HepG2 (cell line): ENCODE data around the gene HAGH. TPM values are rescaled to one million over a fixed set of nuclear protein-coding genes. Genes with fewer than 3 reads are reported as not detected.
A peak's percentile ranks its signal among the peaks of the same experiment; 100 is the strongest.

Experiments
- BORCS8-MEF2B ChIP-seq: sonication (generic); formaldehyde crosslinking; IDR thresholded peaks from 2 replicates; pipeline ENCODE4 v1.8.0; 2022; ENCODE audit warnings: mild to moderate bottlenecking, missing genetic modification reagents
- DPF2 ChIP-seq: sonication (generic); formaldehyde crosslinking; IDR thresholded peaks from 2 replicates; pipeline ENCODE4 v1.4.0; 2020; ENCODE audit warnings: mild to moderate bottlenecking, low read depth, missing genetic modification reagents, borderline replicate concordance
- ERF ChIP-seq: IDR thresholded peaks from 2 replicates; pipeline ENCODE4 v1.6.1; 2018; ENCODE audit warnings: missing biosample characterization, missing genetic modification reagents
- FOSL2 ChIP-seq: sonication (generic); formaldehyde crosslinking; IDR thresholded peaks from 2 replicates; pipeline ENCODE4 v1.4.0; 2020; ENCODE audit warnings: missing genetic modification reagents
- GATAD2A ChIP-seq: IDR thresholded peaks from 2 replicates; pipeline ENCODE4 v1.6.1; 2016
- MAZ ChIP-seq, 2 experiments: sonication (generic) in 1 of 2; formaldehyde crosslinking in 1 of 2; IDR thresholded peaks; 2 replicates each; pipeline versions ENCODE4 v1.5.0 to v1.6.1; 2012 to 2020; ENCODE audit warnings: low read depth in 2 of 2, mild to moderate bottlenecking in 2 of 2, borderline replicate concordance in 1 of 2, improper control_type of control experiment in 1 of 2, low read length in 1 of 2, missing genetic modification reagents in 1 of 2, moderate library complexity in 1 of 2
- NFRKB ChIP-seq: fragments of 450-650 bp; IDR thresholded peaks from 2 replicates; pipeline ENCODE4 v1.6.1; 2017
- PHF20 ChIP-seq: sonication (generic); formaldehyde crosslinking; IDR thresholded peaks from 2 replicates; pipeline ENCODE4 v1.5.0; 2020; ENCODE audit warnings: mild to moderate bottlenecking, missing genetic modification reagents
- PTBP1 ChIP-seq: fragments of 200-400 bp; formaldehyde crosslinking; IDR thresholded peaks from 2 replicates; pipeline ENCODE4 v1.6.1; 2018; ENCODE audit warnings: low read length, low read depth; ENCODE audit not compliant: poor library complexity, severe bottlenecking
- SIX4 ChIP-seq: sonication (generic); formaldehyde crosslinking; IDR thresholded peaks from 2 replicates; pipeline ENCODE4 v1.4.0; 2020; ENCODE audit warnings: missing genetic modification reagents
- SMAD1 ChIP-seq: sonication (generic); formaldehyde crosslinking; IDR thresholded peaks from 2 replicates; pipeline ENCODE4 v1.4.0; 2020; ENCODE audit warnings: missing genetic modification reagents, low read depth, mild to moderate bottlenecking, borderline replicate concordance
- SMARCC2 ChIP-seq: fragments of 450-650 bp; IDR thresholded peaks from 2 replicates; pipeline ENCODE4 v1.6.1; 2017; ENCODE audit warnings: antibody characterized with exemption, mild to moderate bottlenecking
- SPEN ChIP-seq: sonication (generic); formaldehyde crosslinking; IDR thresholded peaks from 2 replicates; pipeline ENCODE4 v1.5.1; 2020; ENCODE audit warnings: low read depth, mild to moderate bottlenecking, missing genetic modification reagents
- TEAD2 ChIP-seq: sonication (generic); formaldehyde crosslinking; IDR thresholded peaks from 2 replicates; pipeline ENCODE4 v1.9.0; 2021; ENCODE audit warnings: missing genetic modification reagents
- ZNF546 ChIP-seq: sonication (generic); formaldehyde crosslinking; conservative IDR thresholded peaks from 2 replicates; pipeline ENCODE4 v1.8.1; 2023; ENCODE audit warnings: mild to moderate bottlenecking, missing genetic modification reagents
- ZNF766 ChIP-seq: sonication (generic); formaldehyde crosslinking; IDR thresholded peaks from 2 replicates; pipeline ENCODE4 v1.5.0; 2020; ENCODE audit warnings: missing genetic modification reagents, borderline replicate concordance
- ZNF83 ChIP-seq: sonication (generic); formaldehyde crosslinking; IDR thresholded peaks from 2 replicates; pipeline ENCODE4 v1.4.0; 2020; ENCODE audit warnings: missing genetic modification reagents, mild to moderate bottlenecking, borderline replicate concordance
- polyA plus RNA-seq, 8 experiments: library from polyadenylated mRNA; depleted of rRNA in 3 of 8; stranded (reverse) in 7 of 8; unstranded in 1 of 8; fragments of >200 nt; fragmentation: Illumina TruSeq in 4 of 8; extraction: Trizol in 4 of 8; gene quantifications; 2 replicates each; pipeline versions ENCODE4 v1.2.1 to v1.2.3, GENCODE V29; 2011 to 2016; ENCODE audit warnings: low read depth in 4 of 8, missing spikeins in 1 of 8, mixed read lengths in 1 of 8; ENCODE audit not compliant: insufficient read depth in 1 of 8
- total RNA-seq, 5 experiments: library from RNA; depleted of rRNA; stranded (reverse); fragments of >200 nt; fragmentation: Illumina TruSeq; extraction: Trizol; gene quantifications; 2 replicates each; pipeline ENCODE4 v1.2.3, GENCODE V29; 2016; ENCODE audit warnings: low read depth in 1 of 5
- TF ChIP-seq, protein P1 (sequence below): IDR thresholded peaks from 2 replicates; pipeline ENCODE4 v1.6.1; 2016; ENCODE audit warnings: mild to moderate bottlenecking
- TF ChIP-seq, protein P2 (sequence below): IDR thresholded peaks from 2 replicates; pipeline ENCODE4 v1.6.1; 2016
- TF ChIP-seq, protein P3 (sequence below): sonication (generic); formaldehyde crosslinking; IDR thresholded peaks from 2 replicates; pipeline ENCODE4 v1.5.0; 2020; ENCODE audit warnings: missing genetic modification reagents, mild to moderate bottlenecking, borderline replicate concordance
- TF ChIP-seq, protein P4 (sequence below): IDR thresholded peaks from 2 replicates; pipeline ENCODE4 v1.6.1; 2016; ENCODE audit warnings: low read depth, borderline replicate concordance
- TF ChIP-seq, protein P5 (sequence below): sonication (generic); formaldehyde crosslinking; IDR thresholded peaks from 2 replicates; pipeline ENCODE4 v1.8.0; 2022; ENCODE audit warnings: mild to moderate bottlenecking, missing genetic modification reagents
- TF ChIP-seq, protein P6 (sequence below): sonication (generic); formaldehyde crosslinking; conservative IDR thresholded peaks from 2 replicates; pipeline ENCODE4 v1.5.0; 2020; ENCODE audit warnings: missing genetic modification reagents

Gene HAGH
- total and polyA plus RNA-seq, 2 of the 13 experiments (the other 11 are each of a cell fraction or from before 2014, with no cell fraction given), result 70.4 to 95.4 TPM

DNA sequence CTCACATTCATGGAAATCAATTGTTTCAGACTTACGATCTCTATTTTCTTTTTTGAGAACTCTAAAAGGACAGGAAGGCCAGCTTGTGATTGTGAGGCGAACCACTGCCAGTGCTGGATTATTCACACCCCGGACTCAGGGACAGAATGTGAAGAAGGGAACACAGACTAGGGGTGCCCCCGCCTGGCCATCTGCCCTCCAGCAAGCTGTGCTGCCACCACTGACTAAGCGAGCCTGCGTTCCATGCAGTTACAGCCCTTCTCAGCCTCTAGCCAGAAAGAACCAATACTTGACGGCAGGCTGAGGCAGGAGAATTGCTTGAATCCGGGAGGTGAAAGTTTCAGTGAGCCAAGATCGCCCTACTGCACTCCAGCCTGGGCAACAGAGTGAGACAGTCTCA is 2.8 kb downstream of the HAGH start (continued):
- 0 out of 2 replicates have a peak, but pooled peaks have one; percentile 36 for TF ChIP-seq GATAD2A
- TF ChIP-seq SPEN (CRISPR knock-in tag), result 0 out of 2 replicates have a peak, but pooled peaks have one; percentile 20
- peak; percentile 43; the same call in 1 of the 2 replicates for TF ChIP-seq FOSL2 (CRISPR knock-in tag)
- TF ChIP-seq SMARCC2, result no peak
- no peak for TF ChIP-seq MAZ (IDR thresholded peaks at IDR 0.05; ENCODE audit: borderline replicate concordance, low read depth, low read length)
- TF ChIP-seq MAZ (CRISPR knock-in tag; IDR thresholded peaks at IDR 0.05; ENCODE audit: low read depth), result 0 out of 2 replicates have a peak, but pooled peaks have one; percentile 38
- TF ChIP-seq, protein P1, sequence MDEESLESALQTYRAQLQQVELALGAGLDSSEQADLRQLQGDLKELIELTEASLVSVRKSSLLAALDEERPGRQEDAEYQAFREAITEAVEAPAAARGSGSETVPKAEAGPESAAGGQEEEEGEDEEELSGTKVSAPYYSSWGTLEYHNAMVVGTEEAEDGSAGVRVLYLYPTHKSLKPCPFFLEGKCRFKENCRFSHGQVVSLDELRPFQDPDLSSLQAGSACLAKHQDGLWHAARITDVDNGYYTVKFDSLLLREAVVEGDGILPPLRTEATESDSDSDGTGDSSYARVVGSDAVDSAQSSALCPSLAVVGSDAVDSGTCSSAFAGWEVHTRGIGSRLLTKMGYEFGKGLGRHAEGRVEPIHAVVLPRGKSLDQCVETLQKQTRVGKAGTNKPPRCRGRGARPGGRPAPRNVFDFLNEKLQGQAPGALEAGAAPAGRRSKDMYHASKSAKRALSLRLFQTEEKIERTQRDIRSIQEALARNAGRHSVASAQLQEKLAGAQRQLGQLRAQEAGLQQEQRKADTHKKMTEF (CRISPR knock-in tag), result peak; percentile 28; the same call in 1 of the 2 replicates
- TF ChIP-seq PHF20 (CRISPR knock-in tag), result no peak
- TF ChIP-seq, protein P2, sequence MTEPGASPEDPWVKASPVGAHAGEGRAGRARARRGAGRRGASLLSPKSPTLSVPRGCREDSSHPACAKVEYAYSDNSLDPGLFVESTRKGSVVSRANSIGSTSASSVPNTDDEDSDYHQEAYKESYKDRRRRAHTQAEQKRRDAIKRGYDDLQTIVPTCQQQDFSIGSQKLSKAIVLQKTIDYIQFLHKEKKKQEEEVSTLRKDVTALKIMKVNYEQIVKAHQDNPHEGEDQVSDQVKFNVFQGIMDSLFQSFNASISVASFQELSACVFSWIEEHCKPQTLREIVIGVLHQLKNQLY (CRISPR knock-in tag), result no peak
- no peak for TF ChIP-seq ERF (CRISPR knock-in tag)
- TF ChIP-seq, protein P3, sequence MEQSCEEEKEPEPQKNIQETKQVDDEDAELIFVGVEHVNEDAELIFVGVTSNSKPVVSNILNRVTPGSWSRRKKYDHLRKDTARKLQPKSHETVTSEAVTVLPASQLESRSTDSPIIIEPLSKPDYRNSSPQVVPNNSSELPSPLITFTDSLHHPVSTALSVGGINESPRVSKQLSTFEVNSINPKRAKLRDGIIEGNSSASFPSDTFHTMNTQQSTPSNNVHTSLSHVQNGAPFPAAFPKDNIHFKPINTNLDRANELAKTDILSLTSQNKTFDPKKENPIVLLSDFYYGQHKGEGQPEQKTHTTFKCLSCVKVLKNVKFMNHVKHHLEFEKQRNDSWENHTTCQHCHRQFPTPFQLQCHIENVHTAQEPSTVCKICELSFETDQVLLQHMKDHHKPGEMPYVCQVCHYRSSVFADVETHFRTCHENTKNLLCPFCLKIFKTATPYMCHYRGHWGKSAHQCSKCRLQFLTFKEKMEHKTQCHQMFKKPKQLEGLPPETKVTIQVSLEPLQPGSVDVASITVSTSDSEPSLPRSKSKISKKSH (CRISPR knock-in tag), result no peak; the same call in 1 of the 2 replicates
- no peak for TF ChIP-seq BORCS8-MEF2B (CRISPR knock-in tag)
- no peak for TF ChIP-seq TEAD2 (CRISPR knock-in tag)
- TF ChIP-seq SMAD1 (CRISPR knock-in tag), result no peak
- no peak for TF ChIP-seq NFRKB
- TF ChIP-seq SIX4, result no peak
- no peak for TF ChIP-seq ZNF83 (CRISPR knock-in tag)
- TF ChIP-seq DPF2 (CRISPR knock-in tag), result no peak
- TF ChIP-seq PTBP1, result no peak
- TF ChIP-seq, protein P4, sequence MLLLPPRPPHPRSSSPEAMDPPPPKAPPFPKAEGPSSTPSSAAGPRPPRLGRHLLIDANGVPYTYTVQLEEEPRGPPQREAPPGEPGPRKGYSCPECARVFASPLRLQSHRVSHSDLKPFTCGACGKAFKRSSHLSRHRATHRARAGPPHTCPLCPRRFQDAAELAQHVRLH (CRISPR knock-in tag), result no peak
- TF ChIP-seq, protein P5, sequence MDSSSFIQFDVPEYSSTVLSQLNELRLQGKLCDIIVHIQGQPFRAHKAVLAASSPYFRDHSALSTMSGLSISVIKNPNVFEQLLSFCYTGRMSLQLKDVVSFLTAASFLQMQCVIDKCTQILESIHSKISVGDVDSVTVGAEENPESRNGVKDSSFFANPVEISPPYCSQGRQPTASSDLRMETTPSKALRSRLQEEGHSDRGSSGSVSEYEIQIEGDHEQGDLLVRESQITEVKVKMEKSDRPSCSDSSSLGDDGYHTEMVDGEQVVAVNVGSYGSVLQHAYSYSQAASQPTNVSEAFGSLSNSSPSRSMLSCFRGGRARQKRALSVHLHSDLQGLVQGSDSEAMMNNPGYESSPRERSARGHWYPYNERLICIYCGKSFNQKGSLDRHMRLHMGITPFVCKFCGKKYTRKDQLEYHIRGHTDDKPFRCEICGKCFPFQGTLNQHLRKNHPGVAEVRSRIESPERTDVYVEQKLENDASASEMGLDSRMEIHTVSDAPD (CRISPR knock-in tag), result no peak
- TF ChIP-seq ZNF766 (CRISPR knock-in tag), result no peak
- TF ChIP-seq ZNF546 (CRISPR knock-in tag), result no peak
- TF ChIP-seq, protein P6, sequence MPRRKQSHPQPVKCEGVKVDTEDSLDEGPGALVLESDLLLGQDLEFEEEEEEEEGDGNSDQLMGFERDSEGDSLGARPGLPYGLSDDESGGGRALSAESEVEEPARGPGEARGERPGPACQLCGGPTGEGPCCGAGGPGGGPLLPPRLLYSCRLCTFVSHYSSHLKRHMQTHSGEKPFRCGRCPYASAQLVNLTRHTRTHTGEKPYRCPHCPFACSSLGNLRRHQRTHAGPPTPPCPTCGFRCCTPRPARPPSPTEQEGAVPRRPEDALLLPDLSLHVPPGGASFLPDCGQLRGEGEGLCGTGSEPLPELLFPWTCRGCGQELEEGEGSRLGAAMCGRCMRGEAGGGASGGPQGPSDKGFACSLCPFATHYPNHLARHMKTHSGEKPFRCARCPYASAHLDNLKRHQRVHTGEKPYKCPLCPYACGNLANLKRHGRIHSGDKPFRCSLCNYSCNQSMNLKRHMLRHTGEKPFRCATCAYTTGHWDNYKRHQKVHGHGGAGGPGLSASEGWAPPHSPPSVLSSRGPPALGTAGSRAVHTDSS, result no peak
